ENCODE results near the gene RGS9BP. TPM values are rescaled to one million over a fixed set of nuclear protein-coding genes. Genes with fewer than 3 reads are reported as not detected.

The RGS9BP gene
- total and polyA plus RNA-seq, 2 of the 13 experiments (the other 11 are each of a cell fraction or from before 2014, with no cell fraction given) = 0.01 TPM; not detected in 1

- TF ChIP-seq SOX13 (IDR thresholded peaks at IDR 0.05) (no peak), SOX13 (CRISPR knock-in tag; conservative IDR thresholded peaks at IDR 0.05 in 1 of 2, IDR thresholded peaks at IDR 0.05 in 1 of 2) (peak in 1 of 2 experiments; percentile 59; a peak in 1 of 4 replicates), ZNF234 (CRISPR knock-in tag; conservative IDR thresholded peaks at IDR 0.05) (no peak), HMG20B (CRISPR knock-in tag; conservative IDR thresholded peaks at IDR 0.05) (peak; percentile 96), FOXJ3 (CRISPR knock-in tag; IDR thresholded peaks at IDR 0.05; ENCODE audit: borderline replicate concordance) (peak; percentile 59; the same call in 1 of the 2 replicates), NR2F1 (CRISPR knock-in tag; IDR thresholded peaks at IDR 0.05) (peak; percentile 59 to 72; a peak in 3 of 4 replicates), HDAC1 (CRISPR knock-in tag; IDR thresholded peaks at IDR 0.05) (peak; percentile 32; the same call in 1 of the 2 replicates), FOSL2 (CRISPR knock-in tag; IDR thresholded peaks at IDR 0.05) (0 out of 2 replicates have a peak, but pooled peaks have one; percentile 17), HES4 (CRISPR knock-in tag; IDR thresholded peaks at IDR 0.05; ENCODE audit: borderline replicate concordance) (no peak), ZEB1 (IDR thresholded peaks at IDR 0.05; ENCODE audit: insufficient replicate concordance, low read depth) (peak; percentile 34), ZNF570 (CRISPR knock-in tag; IDR thresholded peaks at IDR 0.05; ENCODE audit: borderline replicate concordance) (no peak), ZNF142 (CRISPR knock-in tag; IDR thresholded peaks at IDR 0.05) (no peak), GABPB1 (CRISPR knock-in tag; IDR thresholded peaks at IDR 0.05) (no peak), REPIN1 (CRISPR knock-in tag; IDR thresholded peaks at IDR 0.05; ENCODE audit: borderline replicate concordance, low read depth) (peak; percentile 59; the same call in 1 of the 2 replicates), ZNF143 (CRISPR knock-in tag; IDR thresholded peaks at IDR 0.05) (no peak), ATM (IDR thresholded peaks at IDR 0.05; ENCODE audit: borderline replicate concordance) (no peak), SAP130 (CRISPR knock-in tag; IDR thresholded peaks at IDR 0.05; ENCODE audit: low read depth) (0 out of 2 replicates have a peak, but pooled peaks have one; percentile 30), RFX3 (CRISPR knock-in tag; IDR thresholded peaks at IDR 0.05) (no peak), HOXD1 (CRISPR knock-in tag; IDR thresholded peaks at IDR 0.05) (0 out of 2 replicates have a peak, but pooled peaks have one; percentile 71), PITX1 (CRISPR knock-in tag; IDR thresholded peaks at IDR 0.05) (peak; percentile 94), HHEX (CRISPR knock-in tag; IDR thresholded peaks at IDR 0.05) (peak; percentile 99), ATF7 (IDR thresholded peaks at IDR 0.05) (no peak), ATF7 (CRISPR knock-in tag; IDR thresholded peaks at IDR 0.05) (no peak), SNAPC2 (CRISPR knock-in tag; IDR thresholded peaks at IDR 0.05) (no peak), ZFP36L1 (CRISPR knock-in tag; IDR thresholded peaks at IDR 0.05) (no peak), FOXP4 (CRISPR knock-in tag; IDR thresholded peaks at IDR 0.05) (0 out of 2 replicates have a peak, but pooled peaks have one; percentile 36)
Observed at GRCh38 chr19:32702010-32702409, 26.4 kb downstream of the RGS9BP start (continued).

Data from HepG2 (cell line).